Left renal pelvis (tissue), 4 donors: ENCODE measurements around the gene NINJ1. TPM values are rescaled to one million over a fixed set of nuclear protein-coding genes. Genes with fewer than 3 reads are reported as not detected.
"Not testable (repeated sequence)": the region's sequence is repeated elsewhere in the genome, so short reads cannot be mapped to it uniquely, and the experiment has no call there.

Experiments
- DNase-seq, 4 donors: peaks; one replicate each; pipeline ENCODE4 v3.0.0-alpha.2; 2013; ENCODE audit warnings: low read depth in 4 of 4, low spot score in 3 of 4
- polyA plus RNA-seq, 4 donors: library from polyadenylated mRNA; unstranded; fragments of 120-200 nt; gene quantifications; one replicate each; pipeline ENCODE4 v1.2.1, GENCODE V29; 2013; ENCODE audit not compliant: insufficient read length in 4 of 4

Gene NINJ1
- polyA plus RNA-seq, 4 donors: 37.3 to 49.9 (median 40.8) TPM

- DNase-seq: no peak
Observed at GRCh38 chr9:93161786-93162562, 27.9 kb upstream of the NINJ1 start.

GRCh38 chr9:93159601-93160471 lies 25.8 kb upstream of the NINJ1 start:
- DNase-seq: peak; percentile 56 to 74 (median 64)

DNA sequence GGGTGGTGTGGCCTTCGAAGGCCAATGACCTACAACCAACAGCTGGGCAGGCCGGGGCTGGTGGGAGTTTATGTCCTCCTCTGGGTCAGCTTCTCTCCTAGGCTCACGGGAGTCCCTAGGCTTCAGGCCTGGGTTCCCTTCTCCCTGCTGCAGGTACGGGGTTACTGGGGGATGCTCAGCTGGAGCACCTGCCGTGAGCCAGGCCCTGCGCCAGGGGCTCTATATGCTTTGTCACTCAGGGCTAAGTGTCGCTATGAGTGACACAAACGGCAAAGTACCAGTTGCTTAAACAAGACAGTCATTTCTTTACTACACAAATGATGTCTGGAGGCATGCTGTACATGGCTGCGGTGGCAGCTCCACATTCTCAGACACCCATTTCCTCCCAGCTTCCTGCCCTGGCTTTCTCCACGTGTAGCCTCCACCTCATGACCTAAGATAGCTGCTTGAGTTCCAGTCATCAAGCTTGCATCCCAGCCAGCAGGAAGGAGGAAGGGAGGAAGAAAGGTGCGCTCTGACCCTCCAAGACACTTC lies 22.5 kb upstream of the NINJ1 start:
- DNase-seq: no peak

DNA sequence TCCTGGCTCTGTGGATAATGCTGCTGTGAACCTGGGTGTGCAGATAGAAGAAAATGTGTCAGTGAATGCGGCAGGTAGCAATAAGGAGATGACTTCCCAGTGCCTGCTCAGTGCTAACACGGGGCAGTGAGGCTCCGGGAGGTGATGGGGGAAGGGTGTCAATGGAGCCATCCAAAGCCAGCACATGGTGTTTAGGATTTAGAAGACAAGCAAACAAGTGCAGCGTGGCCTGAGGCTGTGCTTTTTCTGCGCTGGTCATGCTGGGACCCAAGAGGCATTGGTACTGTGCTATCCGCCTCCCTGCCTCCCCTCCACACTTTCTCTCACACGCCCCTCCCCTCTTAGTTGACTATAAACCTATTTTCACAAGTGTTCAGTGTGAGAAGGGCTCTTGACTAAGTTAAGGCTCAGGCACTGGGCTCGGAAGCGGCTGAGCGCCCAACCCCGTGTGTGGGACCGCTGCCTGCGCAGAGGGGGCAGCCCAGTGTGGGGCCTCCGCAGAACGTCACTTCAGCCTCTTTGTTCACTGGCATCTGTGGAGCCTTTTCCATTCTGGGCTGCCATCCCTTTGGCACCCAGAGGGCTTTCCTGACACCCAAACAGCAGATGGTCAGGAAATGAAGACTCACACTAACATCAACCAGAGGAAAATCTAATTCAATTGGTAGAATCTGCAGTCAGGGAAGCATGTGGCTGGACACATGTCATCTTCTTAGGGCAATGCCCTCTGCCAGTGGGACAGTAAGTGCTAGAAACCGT lies 21.8 kb upstream of the NINJ1 start:
- no peak for DNase-seq

DNA sequence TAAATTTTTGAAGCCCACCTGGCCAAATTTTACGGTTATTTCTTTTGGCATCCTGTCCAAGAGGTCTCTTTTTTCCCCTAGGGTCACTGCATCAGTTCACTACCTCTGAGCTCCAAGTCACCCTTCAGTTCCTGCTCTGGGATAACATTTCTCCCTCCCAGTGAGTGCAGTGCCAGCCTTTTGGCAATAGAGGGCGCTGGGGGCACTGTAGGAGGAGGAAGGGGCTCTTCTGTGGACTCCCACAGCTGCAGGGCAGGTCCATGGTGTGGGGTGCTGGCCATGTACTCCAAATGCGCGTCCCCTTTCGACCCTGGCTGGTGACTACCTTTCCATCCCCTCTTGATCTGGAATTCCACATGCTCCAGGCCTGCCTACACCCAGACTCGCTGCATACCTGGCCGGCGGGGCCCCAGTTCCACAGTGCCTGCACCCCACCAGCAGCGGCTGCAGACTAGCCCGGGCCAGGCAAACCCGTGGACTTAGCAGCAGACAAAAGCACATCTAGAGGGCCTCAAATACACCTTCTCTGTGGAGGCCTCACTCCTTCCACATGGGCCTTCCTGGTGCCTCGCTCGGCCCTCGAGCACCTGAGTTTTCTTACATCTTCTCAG lies 20.3 kb upstream of the NINJ1 start:
- DNase-seq: no peak

GRCh38 chr9:93151097-93151784 lies 17.2 kb upstream of the NINJ1 start:
- no peak for DNase-seq

GRCh38 chr9:93149361-93149760 lies 15.3 kb upstream of the NINJ1 start:
- no peak for DNase-seq

GRCh38 chr9:93148721-93149120 lies 14.7 kb upstream of the NINJ1 start:
- DNase-seq: no peak

GRCh38 chr9:93147632-93148031 lies 13.6 kb upstream of the NINJ1 start:
- DNase-seq: no peak

DNA sequence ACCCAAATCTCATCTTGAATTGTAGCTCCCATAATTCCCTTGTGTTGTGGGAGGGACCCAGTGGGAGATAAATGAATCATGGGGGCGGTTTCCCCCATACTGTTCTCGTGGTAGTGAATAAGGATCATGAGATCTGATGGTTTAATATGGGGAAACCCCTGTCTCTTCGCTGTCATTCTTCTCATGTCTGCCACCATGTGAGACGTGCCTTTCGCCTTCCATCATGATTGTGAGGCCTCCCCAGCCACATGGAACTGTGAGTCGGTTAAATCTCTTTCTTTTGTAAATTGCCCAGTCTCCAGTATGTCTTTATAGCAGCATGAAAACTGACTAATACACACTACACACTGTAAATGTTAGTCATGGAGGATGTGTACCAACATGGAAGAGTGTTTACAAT lies 12.6 kb upstream of the NINJ1 start:
- not testable (repeated sequence) for DNase-seq

DNA sequence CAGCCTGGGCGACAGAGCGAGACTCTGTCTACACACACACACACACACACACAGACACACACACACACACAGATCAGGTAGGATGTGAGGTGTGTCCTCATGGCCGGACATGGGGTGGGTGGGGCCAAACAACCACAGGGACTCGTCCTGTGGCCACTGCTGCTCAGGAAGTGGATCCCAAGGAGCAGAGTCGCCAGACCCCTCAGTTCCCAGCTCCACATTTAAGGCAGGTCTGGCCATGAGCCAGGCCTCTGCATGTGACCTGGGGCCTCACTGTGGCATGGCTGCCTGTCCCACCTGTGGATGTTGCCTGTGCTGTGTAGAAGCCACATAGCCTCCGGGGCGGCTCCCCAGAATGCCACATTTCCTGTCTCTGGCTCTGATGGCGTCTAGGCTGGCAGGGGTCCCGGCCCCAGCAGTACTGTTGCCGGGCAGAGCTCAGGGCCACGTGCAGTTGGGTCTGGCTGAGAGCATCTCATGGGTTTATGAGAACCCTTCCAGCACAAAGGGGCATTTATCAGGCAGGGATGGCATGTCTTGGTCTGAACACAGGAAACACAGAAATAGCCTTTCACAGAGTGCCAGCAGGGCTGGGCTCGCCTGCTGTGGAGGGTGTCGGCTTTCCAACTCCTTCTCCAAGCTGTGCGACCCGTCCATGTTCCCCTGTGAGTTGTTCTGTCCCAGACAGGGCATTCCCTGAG lies 9.9 kb upstream of the NINJ1 start:
- DNase-seq: no peak

GRCh38 chr9:93141771-93142483 lies 7.9 kb upstream of the NINJ1 start:
- DNase-seq: no peak

GRCh38 chr9:93139365-93140182 lies 5.5 kb upstream of the NINJ1 start:
- DNase-seq: no peak

- no peak for DNase-seq
Observed at GRCh38 chr9:93138171-93138764, 4.2 kb upstream of the NINJ1 start.

- DNase-seq: no peak
Observed at GRCh38 chr9:93137362-93137761, 3.3 kb upstream of the NINJ1 start.

DNA sequence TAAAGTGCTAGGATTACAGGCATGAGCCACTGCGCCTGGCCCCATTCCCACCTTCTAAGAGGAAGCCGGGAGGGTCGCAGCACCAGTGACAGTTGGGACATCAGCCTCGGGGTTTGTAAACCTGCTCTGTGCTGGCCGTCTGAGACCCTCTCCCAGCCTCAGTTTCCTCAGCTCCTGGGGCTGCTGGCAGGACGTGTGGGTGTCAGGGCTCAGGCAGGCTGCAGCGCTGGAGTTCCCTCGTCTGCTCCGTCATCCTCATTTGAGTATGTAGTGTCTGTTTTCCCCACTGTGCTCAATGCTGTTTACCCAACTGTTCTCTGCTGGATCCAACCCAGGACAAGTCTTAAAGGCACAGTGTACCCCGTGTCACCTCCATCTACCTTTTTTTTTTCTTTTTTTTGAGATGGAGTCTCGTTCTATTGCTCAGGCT lies 2.0 kb upstream of the NINJ1 start:
- DNase-seq: no peak

GRCh38 chr9:93134740-93135444 lies 841 bp upstream of the NINJ1 start:
- DNase-seq: no peak
